GM23248 (cell line): ENCODE measurements around the gene DLX3. TPM values are rescaled to one million over a fixed set of nuclear protein-coding genes. Genes with fewer than 3 reads are reported as not detected.

Experiments
- DNase-seq: peaks from one replicate; pipeline ENCODE4 v3.0.0-alpha.2; 2015
- H2AFZ ChIP-seq: fragments of 200-600 bp; sonication (generic); 2 replicates; pipeline ENCODE4 v1.6.1; 2016; ENCODE audit warnings: antibody characterized with exemption
- H3F3A ChIP-seq: fragments of 200-600 bp; sonication (generic); 2 replicates; pipeline ENCODE4 v1.6.1; 2016; ENCODE audit warnings: mild to moderate bottlenecking, antibody characterized with exemption, mixed run types; ENCODE audit not compliant: insufficient read depth
- H3K27ac ChIP-seq: fragments of 200-600 bp; sonication (generic); 2 replicates; pipeline ENCODE4 v1.5.1; 2016; ENCODE audit warnings: mild to moderate bottlenecking
- H3K27me3 ChIP-seq: fragments of 200-600 bp; sonication (generic); replicated peaks from 2 replicates; pipeline ENCODE4 v1.6.1; 2016; ENCODE audit warnings: mild to moderate bottlenecking; ENCODE audit not compliant: insufficient read depth
- H3K36me3 ChIP-seq: fragments of 200-600 bp; sonication (generic); 2 replicates; pipeline ENCODE4 v1.6.1; 2016; ENCODE audit warnings: low read depth, mild to moderate bottlenecking
- H3K4me1 ChIP-seq: fragments of 200-600 bp; sonication (generic); 2 replicates; pipeline ENCODE4 v1.6.1; 2016; ENCODE audit warnings: mild to moderate bottlenecking; ENCODE audit not compliant: insufficient read depth
- H3K4me2 ChIP-seq: fragments of 200-600 bp; sonication (generic); one replicate; pipeline ENCODE4 v1.6.1; 2016; ENCODE audit warnings: mild to moderate bottlenecking; ENCODE audit not compliant: unreplicated experiment
- H3K4me3 ChIP-seq: fragments of 200-600 bp; sonication (generic); 2 replicates; pipeline ENCODE4 v1.5.1; 2016; ENCODE audit warnings: mild to moderate bottlenecking
- H3K79me2 ChIP-seq: fragments of 200-600 bp; sonication (generic); 2 replicates; pipeline ENCODE4 v1.6.1; 2016; ENCODE audit warnings: mild to moderate bottlenecking; ENCODE audit not compliant: insufficient read depth
- H3K9ac ChIP-seq: fragments of 200-600 bp; sonication (generic); 2 replicates; pipeline ENCODE4 v1.6.1; 2016; ENCODE audit warnings: mild to moderate bottlenecking
- H3K9me2 ChIP-seq: fragments of 200-600 bp; sonication (generic); 2 replicates; pipeline ENCODE4 v1.6.1; 2016; ENCODE audit warnings: mixed run types, mild to moderate bottlenecking, moderate library complexity; ENCODE audit not compliant: insufficient read depth
- H3K9me3 ChIP-seq: fragments of 200-600 bp; sonication (generic); one replicate; pipeline ENCODE4 v1.6.1; 2017; ENCODE audit warnings: low read depth
- H4K20me1 ChIP-seq: fragments of 200-600 bp; sonication (generic); 2 replicates; pipeline ENCODE4 v1.6.0; 2016; ENCODE audit not compliant: insufficient read depth
- EZH2 ChIP-seq: fragments of 200-600 bp; sonication (generic); IDR thresholded peaks from 2 replicates; pipeline ENCODE4 v1.6.1; 2018; ENCODE audit warnings: antibody characterized with exemption, mild to moderate bottlenecking; ENCODE audit not compliant: insufficient read depth, poor library complexity, severe bottlenecking
- EZH2phosphoT487 ChIP-seq: fragments of 200-600 bp; sonication (generic); IDR thresholded peaks from 2 replicates; pipeline ENCODE4 v1.6.1; 2018; ENCODE audit warnings: antibody characterized with exemption, moderate library complexity, mild to moderate bottlenecking, low read depth; ENCODE audit not compliant: insufficient read depth
- WGBS, 2 experiments: methylation state at CpG; one replicate each; pipeline ENCODE4 v1.1.6; 2015 to 2017; ENCODE audit warnings: low lambda C conversion rate in 2 of 2, low coverage in 1 of 2; ENCODE audit errors: missing lambda C conversion rate in 2 of 2; 5-methylcytosine and 5-hydroxymethylcytosine counted together
- in situ Hi-C: fragments of 300-500 bp; cut with MboI; formaldehyde crosslinking; loops from 2 replicates; pipeline ENCODE4 v1.15.0; 2020
- polyA plus RNA-seq: library from polyadenylated mRNA; unstranded; fragments of >200 nt; fragmentation: Nextera tagmentation; extraction: Ambion mirVana; gene quantifications from 2 replicates; pipeline ENCODE4 v1.2.1, GENCODE V29; 2016
- total RNA-seq: library from RNA; depleted of rRNA; stranded (reverse); fragments of >200 nt; shearing (Covaris generic); gene quantifications from 2 replicates; pipeline ENCODE4 v1.2.3, GENCODE V29; 2014

DLX3 gene
- total and polyA plus RNA-seq, 2 experiments from 2014 or later: 0.43 to 1.0 TPM

DNA sequence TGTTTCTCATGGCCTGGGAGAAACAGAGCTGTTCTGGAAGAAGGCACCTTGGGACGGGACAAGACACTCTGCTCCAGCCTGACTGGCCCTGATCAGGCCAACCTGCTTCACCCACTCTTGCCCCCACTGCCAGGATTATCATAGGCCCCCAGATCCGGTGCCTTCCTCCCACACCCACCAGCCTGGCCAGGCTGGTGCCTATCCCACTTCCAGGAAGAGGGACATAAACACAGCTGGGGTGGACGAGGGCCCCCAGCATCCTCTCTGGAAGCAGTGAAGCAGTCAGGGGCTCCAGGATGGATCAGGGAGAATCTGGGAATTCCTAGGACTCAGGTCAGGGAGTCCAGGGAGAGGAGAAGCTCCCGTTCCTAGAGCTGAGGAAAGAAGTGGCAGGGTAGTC, 44.0 kb upstream of the DLX3 start:
- no peak overlapping the region for H3K27ac ChIP-seq
- DNase-seq: no peak

DNA sequence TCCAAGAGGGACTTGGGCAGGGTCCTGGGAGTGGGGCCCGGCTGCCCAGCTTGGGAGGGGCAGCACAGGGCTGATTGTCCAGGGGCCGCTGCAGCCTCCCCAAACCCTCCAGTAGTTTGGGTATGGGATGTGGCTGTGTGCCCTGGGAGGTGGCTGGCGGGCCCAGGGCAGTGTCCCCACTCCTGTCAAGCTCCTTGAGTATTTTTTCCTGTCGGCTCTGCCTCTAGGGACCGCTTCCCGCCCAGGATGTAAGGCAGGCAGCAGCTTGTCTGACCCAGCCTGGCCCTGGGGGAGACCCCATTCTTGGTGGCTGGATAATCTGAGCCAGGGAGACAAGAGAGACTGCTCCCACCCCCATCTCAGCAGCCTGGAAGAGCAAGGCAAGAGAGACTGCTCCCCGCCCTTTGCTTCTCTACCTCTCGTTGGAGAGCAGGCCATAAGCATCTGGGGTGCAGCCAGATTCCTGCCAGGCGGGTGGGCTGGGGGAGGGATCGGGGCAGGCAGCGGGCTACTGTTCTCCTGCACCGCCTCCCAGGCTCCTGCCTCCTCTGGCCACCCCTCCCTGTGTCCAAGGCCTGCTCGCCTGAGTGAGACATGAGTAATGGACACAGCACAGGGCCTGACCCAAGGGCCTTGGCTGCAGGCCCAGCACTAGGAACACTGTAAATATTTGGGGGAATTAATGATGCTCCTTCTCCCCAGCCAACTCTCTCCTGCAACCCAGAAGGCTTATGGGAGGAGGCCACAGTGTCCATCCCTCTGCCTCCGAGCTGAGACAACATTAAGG, 42.5 kb upstream of the DLX3 start:
- peak; percentile 90 for DNase-seq
- H3F3A ChIP-seq: 0 out of 2 replicates have a peak, but pooled peaks cover 14% of the 10 kb centered on the region
- H3K27ac ChIP-seq: 0 out of 2 replicates have a peak overlapping the region, but pooled peaks have one; percentile 12
- no peaks in the 10 kb centered on the region for H3K9me2 ChIP-seq
- H3K79me2 ChIP-seq: no peaks in the 10 kb centered on the region
- H3K9ac ChIP-seq: peak overlapping the region; percentile 32; the same call in 1 of the 2 replicates
- H3K4me1 ChIP-seq: peaks cover 36% of the 10 kb centered on the region
- no peaks in the 10 kb centered on the region for H4K20me1 ChIP-seq
- in situ Hi-C loops: no loop called here
- peak overlapping the region; percentile 44 for H3K4me2 ChIP-seq
- H3K27me3 ChIP-seq: no peaks in the 10 kb centered on the region
- peak overlapping the region; percentile 45; the same call in 1 of the 2 replicates for H2AFZ ChIP-seq
- H3K9me3 ChIP-seq: no peaks in the 10 kb centered on the region
- H3K36me3 ChIP-seq: no peaks in the 10 kb centered on the region
- TF ChIP-seq EZH2phosphoT487: no peak
- 49 to 51% methylated on average over 13 to 14 of the region's 14 CpGs for WGBS, 2 experiments
- no peak overlapping the region for H3K4me3 ChIP-seq

More for the DNA sequence above, 44.0 kb upstream of the DLX3 start:
- Histone ChIP-seq H3F3A (peaks cover 16% of the 10 kb centered on the region; the same call in 1 of the 2 replicates), H3K79me2 (no peaks in the 10 kb centered on the region), H3K9me2 (no peaks in the 10 kb centered on the region), H3K36me3 (no peaks in the 10 kb centered on the region), H4K20me1 (no peaks in the 10 kb centered on the region), H3K27me3 (no peaks in the 10 kb centered on the region), H3K4me1 (peaks cover 36% of the 10 kb centered on the region), H2AFZ (no peak overlapping the region), H3K4me3 (no peak overlapping the region), H3K9me3 (no peaks in the 10 kb centered on the region), H3K9ac (no peak overlapping the region), H3K4me2 (no peak overlapping the region)
- WGBS, 2 experiments: 92 to 96% methylated on average over 4 of the region's 4 CpGs
- TF ChIP-seq EZH2phosphoT487: no peak
- no peak for TF ChIP-seq EZH2
- in situ Hi-C loops: no loop called here

DNA sequence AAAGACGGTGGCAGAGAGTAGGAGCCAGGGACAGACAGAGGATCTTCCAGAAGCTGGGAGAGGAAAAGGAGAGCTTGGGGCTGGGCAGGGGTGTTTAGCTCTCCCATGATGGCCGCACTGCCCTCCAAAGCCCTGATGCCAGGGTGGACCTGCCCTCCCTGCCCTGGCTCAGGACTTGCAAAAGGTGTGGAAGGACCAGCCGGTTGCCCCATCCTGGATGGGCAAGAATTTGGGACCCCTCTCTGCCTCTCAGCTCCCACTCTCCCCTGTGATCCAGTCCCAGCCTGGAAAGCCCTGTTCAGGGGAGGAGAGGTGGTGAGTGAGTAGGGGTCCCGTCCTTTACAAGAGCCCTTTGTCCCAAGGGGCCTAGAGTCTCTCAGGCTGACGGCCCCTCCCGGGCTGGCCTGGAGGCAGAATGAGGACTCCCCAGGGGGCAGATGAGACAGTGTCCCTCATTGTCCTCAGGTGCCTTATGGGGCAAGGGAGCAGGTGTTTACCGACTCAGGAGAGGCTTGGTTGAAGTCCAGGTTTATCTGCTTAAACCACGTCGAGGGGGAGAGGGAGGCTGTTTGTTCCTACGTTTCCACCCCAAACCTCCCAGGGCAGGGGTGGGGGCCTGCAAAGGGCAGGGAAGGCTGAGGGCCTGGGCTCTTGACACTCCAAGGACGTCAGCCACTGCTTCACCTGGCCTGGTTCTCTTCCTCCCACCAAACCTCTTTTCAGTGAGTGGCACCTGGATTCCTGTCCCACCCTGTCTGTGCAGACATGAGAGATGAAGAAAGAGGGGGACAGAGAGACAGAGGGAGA, 41.6 kb upstream of the DLX3 start:
- Histone ChIP-seq H3K36me3 (no peaks in the 10 kb centered on the region), H3K9me3 (no peaks in the 10 kb centered on the region), H3K27me3 (no peaks in the 10 kb centered on the region), H3K4me3 (no peak overlapping the region), H3K27ac (no peak overlapping the region), H3K79me2 (no peaks in the 10 kb centered on the region), H3K9ac (no peak overlapping the region), H2AFZ (no peak overlapping the region; the same call in 1 of the 2 replicates), H4K20me1 (no peaks in the 10 kb centered on the region), H3K4me1 (peaks cover 36% of the 10 kb centered on the region), H3K4me2 (no peak overlapping the region), H3F3A (0 out of 2 replicates have a peak, but pooled peaks cover 17% of the 10 kb centered on the region), H3K9me2 (no peaks in the 10 kb centered on the region)
- DNase-seq: no peak
- WGBS, 2 experiments: 82 to 88% methylated on average over 8 to 11 of the region's 11 CpGs
- in situ Hi-C loops: no loop called here
- TF ChIP-seq EZH2phosphoT487 (no peak), EZH2 (no peak)

DNA sequence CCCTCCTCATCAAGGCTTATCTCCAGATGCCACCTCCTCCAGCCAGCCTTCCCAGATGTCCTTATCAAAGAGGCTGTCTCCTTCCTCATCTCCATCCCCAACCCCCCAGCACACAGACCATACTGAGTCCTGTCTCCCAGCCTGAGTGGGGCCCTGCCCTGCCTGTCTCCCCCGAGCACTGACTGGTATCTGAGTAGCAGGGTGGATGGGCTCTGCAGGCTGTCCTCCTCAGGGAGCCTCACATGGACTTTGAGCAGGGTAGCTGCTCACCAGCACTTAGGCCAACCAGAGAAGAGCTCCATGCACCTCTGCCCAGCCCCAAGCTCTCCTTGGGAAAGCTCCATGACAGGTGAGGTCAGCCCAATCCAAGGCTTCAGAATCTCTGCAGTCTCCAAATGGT, 40.9 kb upstream of the DLX3 start:
- Histone ChIP-seq H3K27ac (no peak overlapping the region), H3K9me3 (no peaks in the 10 kb centered on the region), H3K36me3 (no peaks in the 10 kb centered on the region), H3K4me1 (peaks cover 36% of the 10 kb centered on the region), H3K4me3 (no peak overlapping the region), H3K9ac (no peak overlapping the region), H3K4me2 (no peak overlapping the region), H2AFZ (no peak overlapping the region), H3K27me3 (no peaks in the 10 kb centered on the region), H4K20me1 (no peaks in the 10 kb centered on the region), H3F3A (0 out of 2 replicates have a peak, but pooled peaks cover 17% of the 10 kb centered on the region), H3K9me2 (no peaks in the 10 kb centered on the region), H3K79me2 (no peaks in the 10 kb centered on the region)
- in situ Hi-C loops: no loop called here
- WGBS, 2 experiments: 100% methylated on average over 1 of the region's 1 CpG
- no peak for TF ChIP-seq EZH2phosphoT487
- no peak for TF ChIP-seq EZH2
- DNase-seq: no peak
